B cell (primary cell): Measurements from ENCODE around the gene RAB6B. TPM values are rescaled to one million over a fixed set of nuclear protein-coding genes. Genes with fewer than 3 reads are reported as not detected.

Experiments used
- ATAC-seq: fragments of 200-7000 bp; cut with Tn5 transposase; one replicate; pipeline ENCODE4 v1.10.0; 2021; ENCODE audit warnings: low read depth, mild to moderate bottlenecking, moderate number of reproducible peaks, moderate library complexity
- CTCF ChIA-PET: fragments of 350-600 bp; sonication (Branson Sonifier 250); formaldehyde crosslinking; loops from one replicate; lab custom pipeline; 2021; ENCODE audit warnings: antibody characterized with exemption, inconsistent platforms; lab: Charles Lee
- POLR2A ChIA-PET: fragments of 350-600 bp; sonication (Branson Sonifier 250); formaldehyde crosslinking; loops from one replicate; lab custom pipeline; 2021; ENCODE audit warnings: antibody characterized with exemption; lab: Charles Lee
- DNase-seq: peaks from one replicate; pipeline ENCODE4 v3.0.0; 2013
- H2AFZ ChIP-seq: 2 replicates; pipeline ENCODE4 v1.6.1; 2012; ENCODE audit warnings: mild to moderate bottlenecking, low read depth, low read length; ENCODE audit not compliant: insufficient read depth, poor library complexity, severe bottlenecking
- H3K27ac ChIP-seq, 2 donors: 1 replicate in 1 of 2; 2 replicates in 1 of 2; pipeline ENCODE4 v1.5.1; 2012 to 2013; ENCODE audit warnings: low read length in 2 of 2, mild to moderate bottlenecking in 2 of 2, moderate library complexity in 1 of 2
- H3K27me3 ChIP-seq, 4 experiments: fragments of 200-600 bp in 1 of 4; sonication (generic) in 1 of 4; replicated peaks in 1 of 4; 1 replicate in 2 of 4; 2 replicates in 2 of 4; pipeline versions ENCODE4 v1.6.1 to v1.7.0; 2013 to 2016; ENCODE audit warnings: low read length in 3 of 4, mild to moderate bottlenecking in 2 of 4, mixed read lengths in 1 of 4, moderate library complexity in 1 of 4; ENCODE audit not compliant: insufficient read depth in 4 of 4, control insufficient read depth in 3 of 4; ENCODE audit errors: control extremely low read depth in 1 of 4
- H3K36me3 ChIP-seq, 2 experiments: replicated peaks in 1 of 2; 1 replicate in 1 of 2; 2 replicates in 1 of 2; pipeline versions ENCODE4 v1.6.1 to v1.7.1; 2013; ENCODE audit warnings: low read length in 1 of 2; ENCODE audit not compliant: insufficient read depth in 2 of 2, control insufficient read depth in 1 of 2; ENCODE audit errors: control extremely low read depth in 1 of 2, extremely low read depth in 1 of 2
- H3K4me1 ChIP-seq, 2 donors: fragments of 200-600 bp in 1 of 2; sonication (generic) in 1 of 2; 1 replicate in 1 of 2; 2 replicates in 1 of 2; pipeline versions ENCODE4 v1.5.1 to v1.6.1; 2013 to 2017; ENCODE audit warnings: low read length in 2 of 2; ENCODE audit not compliant: control insufficient read depth in 2 of 2, insufficient read depth in 2 of 2
- H3K4me2 ChIP-seq: replicated peaks from 2 replicates; pipeline ENCODE3; 2012; ENCODE audit warnings: mild to moderate bottlenecking, low read depth, low read length; ENCODE audit not compliant: poor library complexity, severe bottlenecking
- H3K4me3 ChIP-seq, 5 experiments: fragments of 200-600 bp in 1 of 5; sonication (generic) in 1 of 5; 1 replicate in 3 of 5; 2 replicates in 2 of 5; pipeline versions ENCODE4 v1.5.1 to v1.7.0; 2011 to 2016; ENCODE audit warnings: low read length in 4 of 5, mild to moderate bottlenecking in 4 of 5, low read depth in 2 of 5, control low read depth in 1 of 5, moderate library complexity in 1 of 5; ENCODE audit not compliant: insufficient read depth in 1 of 5; ENCODE audit errors: control extremely low read depth in 1 of 5, extremely low read depth in 1 of 5
- H3K79me2 ChIP-seq: fragments of 200-600 bp; sonication (generic); one replicate; pipeline ENCODE4 v1.6.0; 2016; ENCODE audit warnings: low read length; ENCODE audit not compliant: control insufficient read depth, insufficient read depth
- H3K9ac ChIP-seq: fragments of 200-600 bp; sonication (generic); 2 replicates; pipeline ENCODE4 v1.6.1; 2017; ENCODE audit warnings: mild to moderate bottlenecking, low read length, moderate library complexity
- H3K9me3 ChIP-seq, 3 donors: one replicate each; pipeline versions ENCODE4 v1.6.1 to v1.7.1; 2013; ENCODE audit warnings: low read length in 2 of 3; ENCODE audit not compliant: control insufficient read depth in 2 of 3, insufficient read depth in 1 of 3; ENCODE audit errors: control extremely low read depth in 1 of 3
- H4K20me1 ChIP-seq: 2 replicates; pipeline ENCODE4 v1.6.0; 2012; ENCODE audit warnings: mild to moderate bottlenecking, low read length; ENCODE audit not compliant: insufficient read depth, control insufficient read depth, poor library complexity, severe bottlenecking
- H3K27ac Mint-ChIP-seq: one replicate; pipeline ENCODE4 v1.8.0; 2021; ENCODE audit warnings: mixed read lengths
- H3K27me3 Mint-ChIP-seq: one replicate; pipeline ENCODE4 v1.8.0; 2021; ENCODE audit warnings: mixed read lengths
- H3K4me1 Mint-ChIP-seq: one replicate; pipeline ENCODE4 v1.8.0; 2021; ENCODE audit warnings: mixed read lengths
- H3K4me3 Mint-ChIP-seq: one replicate; pipeline ENCODE4 v1.8.0; 2021; ENCODE audit warnings: mixed read lengths
- H3K9me3 Mint-ChIP-seq: one replicate; pipeline ENCODE4 v1.8.0; 2022; ENCODE audit warnings: mixed read lengths; ENCODE audit not compliant: insufficient read depth
- EZH2 ChIP-seq: IDR thresholded peaks from 2 replicates; pipeline ENCODE4 v1.6.1; 2012; ENCODE audit warnings: borderline replicate concordance, low read depth, mild to moderate bottlenecking, moderate library complexity, low read length; ENCODE audit not compliant: insufficient read depth, poor library complexity, severe bottlenecking
- WGBS: methylation state at CpG from one replicate; pipeline ENCODE4 v1.1.5; 2013; ENCODE audit warnings: missing lambda C conversion rate; ENCODE audit not compliant: insufficient coverage; 5-methylcytosine and 5-hydroxymethylcytosine counted together
- intact Hi-C: fragments of 100-400 bp; cut with micrococcal nuclease; formaldehyde crosslinking; loops from one replicate; pipeline ENCODE4 v1.10.0; 2022
- polyA plus RNA-seq: library from polyadenylated mRNA; depleted of rRNA; stranded (reverse); fragments of >200 nt; gene quantifications from 2 replicates; pipeline ENCODE4 v1.2.3, GENCODE V29; 2012
- total RNA-seq, 2 donors: library from RNA; stranded (reverse); fragments of 120-200 nt in 1 of 2; gene quantifications; 1 replicate in 1 of 2; 2 replicates in 1 of 2; pipeline versions ENCODE4 v1.2.3 to v1.2.4, GENCODE V29; 2013 to 2022
- TF ChIP-seq, protein P1 (sequence below): fragments of 200-600 bp; IDR thresholded peaks from one replicate; pipeline ENCODE4 v1.8.0; 2022; ENCODE audit warnings: antibody characterized with exemption, mild to moderate bottlenecking

The RAB6B gene
- total and polyA plus RNA-seq, 2 donors (not counting 1 experiment from before 2014, with no cell fraction given), result not detected

- no peak for ATAC-seq
- H3K4me3 ChIP-seq, result no peak overlapping the region
Measured at GRCh38 chr3:133887074-133887802, 8.4 kb downstream of the RAB6B start.

More at GRCh38 chr3:133887074-133887802, 8.4 kb downstream of the RAB6B start:
- H3K9me3 Mint-ChIP-seq, result peaks cover under 1% of the 10 kb centered on the region
- H3K27ac Mint-ChIP-seq, result no peak overlapping the region
- TF ChIP-seq EZH2, result no peak
- TF ChIP-seq, protein P1, sequence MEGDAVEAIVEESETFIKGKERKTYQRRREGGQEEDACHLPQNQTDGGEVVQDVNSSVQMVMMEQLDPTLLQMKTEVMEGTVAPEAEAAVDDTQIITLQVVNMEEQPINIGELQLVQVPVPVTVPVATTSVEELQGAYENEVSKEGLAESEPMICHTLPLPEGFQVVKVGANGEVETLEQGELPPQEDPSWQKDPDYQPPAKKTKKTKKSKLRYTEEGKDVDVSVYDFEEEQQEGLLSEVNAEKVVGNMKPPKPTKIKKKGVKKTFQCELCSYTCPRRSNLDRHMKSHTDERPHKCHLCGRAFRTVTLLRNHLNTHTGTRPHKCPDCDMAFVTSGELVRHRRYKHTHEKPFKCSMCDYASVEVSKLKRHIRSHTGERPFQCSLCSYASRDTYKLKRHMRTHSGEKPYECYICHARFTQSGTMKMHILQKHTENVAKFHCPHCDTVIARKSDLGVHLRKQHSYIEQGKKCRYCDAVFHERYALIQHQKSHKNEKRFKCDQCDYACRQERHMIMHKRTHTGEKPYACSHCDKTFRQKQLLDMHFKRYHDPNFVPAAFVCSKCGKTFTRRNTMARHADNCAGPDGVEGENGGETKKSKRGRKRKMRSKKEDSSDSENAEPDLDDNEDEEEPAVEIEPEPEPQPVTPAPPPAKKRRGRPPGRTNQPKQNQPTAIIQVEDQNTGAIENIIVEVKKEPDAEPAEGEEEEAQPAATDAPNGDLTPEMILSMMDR, result no peak
- H3K36me3 ChIP-seq, result no peaks in the 10 kb centered on the region
- ChIA-PET CTCF (no interaction called here), POLR2A (no interaction called here)
- H3K27me3 Mint-ChIP-seq, result peaks cover 38% of the 10 kb centered on the region
- no peaks in the 10 kb centered on the region for H3K4me1 Mint-ChIP-seq
- H3K27ac ChIP-seq, result no peak overlapping the region
- no peak overlapping the region for H2AFZ ChIP-seq
- no peak overlapping the region for H3K4me2 ChIP-seq
- no peak for DNase-seq
- no peak overlapping the region for H3K4me3 Mint-ChIP-seq
- H3K4me1 ChIP-seq, result no peaks in the 10 kb centered on the region
- WGBS, result 85% methylated on average over 4 of the region's 4 CpGs
- intact Hi-C loops, result no loop called here
- no peaks in the 10 kb centered on the region for H3K79me2 ChIP-seq
- H3K9ac ChIP-seq, result no peak overlapping the region
- H3K27me3 ChIP-seq, result no peaks in the 10 kb centered on the region
- H4K20me1 ChIP-seq, result no peaks in the 10 kb centered on the region
- H3K9me3 ChIP-seq, result peaks cover 0 to 5% (median 0%) of the 10 kb centered on the region in 3 donors
